Endothelial cell of umbilical vein (primary cell): ENCODE data around the gene MCM6. TPM values are rescaled to one million over a fixed set of nuclear protein-coding genes. Genes with fewer than 3 reads are reported as not detected.

Experiments used
- BruUV-seq: library from RNA; stranded (reverse); fragments of 400-500 nt; replicated peaks from 2 replicates; lab custom pipeline; 2021; lab: Mats Ljungman, UMichigan
- CTCF ChIA-PET: fragments of 300-600, 350-600 bp; sonication (Branson Sonifier 250); formaldehyde crosslinking; loops from one replicate; lab custom pipeline; 2021; ENCODE audit warnings: antibody characterized with exemption, inconsistent platforms; lab: Charles Lee
- POLR2A ChIA-PET: fragments of 300-600, 350-600 bp; sonication (Branson Sonifier 250); formaldehyde crosslinking; loops from one replicate; lab custom pipeline; 2021; ENCODE audit warnings: antibody characterized with exemption, inconsistent platforms; lab: Charles Lee
- DNase-seq: peaks from one replicate; pipeline ENCODE4 v3.0.0-alpha.2; 2011; ENCODE audit warnings: low read depth, low spot score
- FAIRE-seq: peaks from 2 replicates; lab custom pipeline; 2011; peaks lifted over from hg19 to GRCh38; lab: Jason Lieb, UNC
- H2AFZ ChIP-seq: 2 replicates; pipeline ENCODE4 v1.6.0; 2012; ENCODE audit warnings: low read depth, low read length, control low read depth, inconsistent platforms
- H3K27ac ChIP-seq: 2 replicates; pipeline ENCODE4 v1.5.1; 2011; ENCODE audit warnings: low read depth, mild to moderate bottlenecking, control low read depth, low read length, moderate library complexity; ENCODE audit not compliant: insufficient read depth
- H3K27me3 ChIP-seq, 2 experiments: 2 replicates each; pipeline versions ENCODE4 v1.6.0 to v1.6.1; 2011; ENCODE audit warnings: low read length in 2 of 2, mixed read lengths in 1 of 2; ENCODE audit not compliant: control insufficient read depth in 2 of 2, insufficient read depth in 2 of 2
- H3K36me3 ChIP-seq, 2 experiments: 2 replicates in 1 of 2; 3 replicates in 1 of 2; pipeline ENCODE4 v1.5.1; 2011; ENCODE audit warnings: low read length in 2 of 2, mild to moderate bottlenecking in 1 of 2, moderate library complexity in 1 of 2; ENCODE audit not compliant: control insufficient read depth in 2 of 2, insufficient read depth in 2 of 2; ENCODE audit errors: extremely low read depth in 1 of 2
- H3K4me1 ChIP-seq: 3 replicates; pipeline ENCODE4 v1.5.1; 2011; ENCODE audit warnings: mild to moderate bottlenecking, low read length; ENCODE audit not compliant: control insufficient read depth, insufficient read depth; ENCODE audit errors: extremely low read depth
- H3K4me2 ChIP-seq: 2 replicates; pipeline ENCODE4 v1.6.1; 2011; ENCODE audit warnings: low read length, control low read depth, mixed read lengths; ENCODE audit not compliant: insufficient read depth
- H3K4me3 ChIP-seq, 3 experiments: fragments of 200-600 bp in 1 of 3; sonication (generic), shearing (Covaris generic) in 1 of 3; replicated peaks in 1 of 3; 2 replicates each; pipeline ENCODE4 v1.5.1; 2011 to 2016; ENCODE audit warnings: control low read depth in 3 of 3, low read length in 3 of 3, mild to moderate bottlenecking in 2 of 3, inconsistent platforms in 1 of 3, low read depth in 1 of 3, moderate library complexity in 1 of 3; ENCODE audit not compliant: insufficient read depth in 1 of 3
- H3K79me2 ChIP-seq: 2 replicates; pipeline ENCODE4 v1.6.0; 2012; ENCODE audit warnings: low read length, inconsistent platforms; ENCODE audit not compliant: control insufficient read depth, insufficient read depth
- H3K9ac ChIP-seq: replicated peaks from 2 replicates; pipeline ENCODE3; 2011; ENCODE audit warnings: low read length, control low read depth; ENCODE audit not compliant: insufficient read depth; ENCODE audit errors: extremely low read depth
- H3K9me1 ChIP-seq: replicated peaks from 3 replicates; pipeline ENCODE4 v1.6.0; 2011; ENCODE audit warnings: mild to moderate bottlenecking, low read length; ENCODE audit not compliant: control insufficient read depth, insufficient read depth; ENCODE audit errors: extremely low read depth
- H3K9me3 ChIP-seq: replicated peaks from 2 replicates; pipeline ENCODE4 v1.5.1; 2012; ENCODE audit warnings: low read length, inconsistent platforms; ENCODE audit not compliant: control insufficient read depth, insufficient read depth
- H4K20me1 ChIP-seq: replicated peaks from 2 replicates; pipeline ENCODE3; 2011; ENCODE audit warnings: mild to moderate bottlenecking, low read length; ENCODE audit not compliant: control insufficient read depth, insufficient read depth; ENCODE audit errors: extremely low read depth
- EZH2 ChIP-seq: IDR thresholded peaks from 2 replicates; pipeline ENCODE4 v1.6.1; 2012; ENCODE audit warnings: borderline replicate concordance, low read depth, mild to moderate bottlenecking, moderate library complexity, low read length, inconsistent platforms; ENCODE audit not compliant: severe bottlenecking
- FOS ChIP-seq: IDR thresholded peaks from 2 replicates; pipeline ENCODE4 v1.6.1; 2011; ENCODE audit warnings: mild to moderate bottlenecking, low read length, moderate library complexity, borderline replicate concordance; ENCODE audit not compliant: insufficient read depth
- GATA2 ChIP-seq: IDR thresholded peaks from 2 replicates; pipeline ENCODE4 v1.7.0; 2011; ENCODE audit warnings: low read depth, mild to moderate bottlenecking, moderate library complexity, mixed read lengths, low read length; ENCODE audit not compliant: insufficient read length, insufficient read depth
- JUN ChIP-seq: IDR thresholded peaks from 2 replicates; pipeline ENCODE4 v1.6.1; 2011; ENCODE audit warnings: borderline replicate concordance, low read depth; ENCODE audit not compliant: insufficient read length, insufficient read depth
- MYC ChIP-seq: IDR thresholded peaks from one replicate; pipeline ENCODE4 v1.6.1; 2011; ENCODE audit warnings: mild to moderate bottlenecking, low read depth, low read length
- POLR2A ChIP-seq: IDR thresholded peaks from 2 replicates; pipeline ENCODE4 v1.6.1; 2012; ENCODE audit warnings: low read depth, mild to moderate bottlenecking, control low read depth, low read length
- POLR2AphosphoS5 ChIP-seq: IDR thresholded peaks from 2 replicates; pipeline ENCODE4 v1.6.1; 2012; ENCODE audit warnings: low read depth, mild to moderate bottlenecking, control low read depth, low read length, moderate library complexity; ENCODE audit not compliant: insufficient read depth
- dilution Hi-C: fragments of 300-500 bp; cut with MboI; formaldehyde crosslinking; loops from one replicate; pipeline ENCODE4 v1.15.0; 2019; ENCODE audit warnings: low sequenced_read_pairs; ENCODE audit not compliant: extremely low pct_ligation_motif_present
- intact Hi-C: fragments of 100-400 bp; cut with micrococcal nuclease; formaldehyde crosslinking; loops from one replicate; pipeline ENCODE4 v1.10.0; 2022
- polyA plus RNA-seq, 4 experiments: library from polyadenylated mRNA; depleted of rRNA in 3 of 4; stranded (reverse) in 3 of 4; unstranded in 1 of 4; fragments of >200 nt; gene quantifications; 2 replicates each; pipeline versions ENCODE4 v1.2.1 to v1.2.3, GENCODE V29; 2011 to 2012; ENCODE audit warnings: missing spikeins in 1 of 4
- total RNA-seq: library from RNA; stranded (reverse); gene quantifications from 2 replicates; pipeline ENCODE4 v1.2.3, GENCODE V29; 2021
- TF ChIP-seq, protein P1 (sequence below), 2 donors: IDR thresholded peaks; 1 replicate in 1 of 2; 2 replicates in 1 of 2; pipeline ENCODE4 v1.5.1; 2011; ENCODE audit warnings: low read length in 2 of 2, mild to moderate bottlenecking in 2 of 2, moderate library complexity in 2 of 2, control low read depth in 1 of 2, inconsistent platforms in 1 of 2, low read depth in 1 of 2; ENCODE audit not compliant: insufficient read depth in 1 of 2; ENCODE audit errors: extremely low read depth in 1 of 2
- TF ChIP-seq, protein P2 (sequence below): IDR thresholded peaks from 2 replicates; pipeline ENCODE4 v1.6.1; 2011; ENCODE audit not compliant: insufficient read depth, insufficient read length

The MCM6 gene
- total and polyA plus RNA-seq, 2 donors (not counting 3 experiments of a cell fraction or from before 2014, with no cell fraction given) = 20.6 to 52.6 TPM

DNA sequence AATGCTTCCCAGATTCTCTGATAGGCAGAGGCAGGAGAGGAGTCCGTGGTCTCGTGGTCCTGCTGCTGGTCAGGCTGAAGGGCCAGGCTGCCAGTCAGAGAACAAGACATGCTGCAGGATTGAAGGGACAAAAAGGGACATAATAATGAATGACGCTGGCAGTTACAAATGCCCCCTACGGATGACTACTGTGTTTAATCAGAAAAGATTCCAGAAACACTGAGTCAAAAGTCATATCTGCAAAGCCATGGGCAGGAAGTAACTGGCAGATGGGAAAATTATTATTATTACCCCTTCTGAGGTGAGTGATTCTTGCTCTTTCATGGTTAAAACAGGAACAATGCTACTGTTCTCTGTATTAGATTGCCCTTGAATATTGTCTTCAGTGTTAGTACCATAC, 58.3 kb downstream of the MCM6 start:
- Histone ChIP-seq H3K27me3 (peaks cover 0 to 3% of the 10 kb centered on the region in 2 experiments), H2AFZ (no peak overlapping the region), H3K9ac (no peak overlapping the region), H3K27ac (no peak overlapping the region), H3K4me1 (no peaks in the 10 kb centered on the region), H3K79me2 (no peaks in the 10 kb centered on the region), H3K4me2 (no peak overlapping the region), H4K20me1 (no peaks in the 10 kb centered on the region), H3K9me3 (no peaks in the 10 kb centered on the region), H3K36me3 (no peaks in the 10 kb centered on the region), H3K4me3 (no peak overlapping the region), H3K9me1 (no peaks in the 10 kb centered on the region)
- CTCF ChIA-PET = interaction anchor here (0.7 kb wide), 1 partner anchor 44 kb away, joined by 3 read pairs; no protein-coding TSS in a partner anchor
- dilution Hi-C loops (no loop called here), intact Hi-C loops (no loop called here)
- DNase-seq = no peak
- BruUV-seq = no TSS peak
- FAIRE-seq = no peak
- POLR2A ChIA-PET = no interaction called here
- TF ChIP-seq FOS (no peak), POLR2A (no peak), JUN (no peak), GATA2 (no peak), POLR2AphosphoS5 (no peak), MYC (no peak), EZH2 (no peak)
- TF ChIP-seq, protein P1, sequence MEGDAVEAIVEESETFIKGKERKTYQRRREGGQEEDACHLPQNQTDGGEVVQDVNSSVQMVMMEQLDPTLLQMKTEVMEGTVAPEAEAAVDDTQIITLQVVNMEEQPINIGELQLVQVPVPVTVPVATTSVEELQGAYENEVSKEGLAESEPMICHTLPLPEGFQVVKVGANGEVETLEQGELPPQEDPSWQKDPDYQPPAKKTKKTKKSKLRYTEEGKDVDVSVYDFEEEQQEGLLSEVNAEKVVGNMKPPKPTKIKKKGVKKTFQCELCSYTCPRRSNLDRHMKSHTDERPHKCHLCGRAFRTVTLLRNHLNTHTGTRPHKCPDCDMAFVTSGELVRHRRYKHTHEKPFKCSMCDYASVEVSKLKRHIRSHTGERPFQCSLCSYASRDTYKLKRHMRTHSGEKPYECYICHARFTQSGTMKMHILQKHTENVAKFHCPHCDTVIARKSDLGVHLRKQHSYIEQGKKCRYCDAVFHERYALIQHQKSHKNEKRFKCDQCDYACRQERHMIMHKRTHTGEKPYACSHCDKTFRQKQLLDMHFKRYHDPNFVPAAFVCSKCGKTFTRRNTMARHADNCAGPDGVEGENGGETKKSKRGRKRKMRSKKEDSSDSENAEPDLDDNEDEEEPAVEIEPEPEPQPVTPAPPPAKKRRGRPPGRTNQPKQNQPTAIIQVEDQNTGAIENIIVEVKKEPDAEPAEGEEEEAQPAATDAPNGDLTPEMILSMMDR (IDR thresholded peaks at IDR 0.05; ENCODE audit: extremely low read depth in 1 of 2, insufficient read depth in 1 of 2, low read depth in 1 of 2, low read length in 2 of 2) = no peak
- TF ChIP-seq, protein P2, sequence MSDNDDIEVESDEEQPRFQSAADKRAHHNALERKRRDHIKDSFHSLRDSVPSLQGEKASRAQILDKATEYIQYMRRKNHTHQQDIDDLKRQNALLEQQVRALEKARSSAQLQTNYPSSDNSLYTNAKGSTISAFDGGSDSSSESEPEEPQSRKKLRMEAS = no peak
